Right atrium auricular region (tissue), 2 donors: Measurements from ENCODE around the gene FGD6. TPM values are rescaled to one million over a fixed set of nuclear protein-coding genes. Genes with fewer than 3 reads are reported as not detected.
A peak's percentile ranks its signal among the peaks of the same experiment; 100 is the strongest.

Experiments
- DNase-seq: peaks from one replicate; pipeline ENCODE4 v3.0.0-alpha.2; 2019; ENCODE audit warnings: low spot score
- H3K27ac ChIP-seq, 2 donors: fragments of 200-600 bp; sonication (generic); 1 replicate in 1 of 2; 2 replicates in 1 of 2; pipeline ENCODE4 v1.5.1; 2016 to 2019
- H3K27me3 ChIP-seq, 2 donors: fragments of 200-600 bp; sonication (generic); one replicate each; pipeline versions ENCODE4 v1.5.1 to v1.6.0; 2017 to 2019
- H3K36me3 ChIP-seq: fragments of 200-600 bp; sonication (generic); one replicate; pipeline ENCODE4 v1.5.1; 2016
- H3K4me1 ChIP-seq, 2 donors: fragments of 200-600 bp; sonication (generic); one replicate each; pipeline versions ENCODE4 v1.5.1 to v1.6.0; 2017 to 2019
- H3K4me3 ChIP-seq, 2 donors: fragments of 200-600 bp; sonication (generic); 1 replicate in 1 of 2; 2 replicates in 1 of 2; pipeline ENCODE4 v1.5.1; 2017 to 2019; ENCODE audit warnings: mild to moderate bottlenecking in 1 of 2, moderate library complexity in 1 of 2
- H3K9me3 ChIP-seq, 2 donors: fragments of 200-600 bp; sonication (generic); one replicate each; pipeline ENCODE4 v1.5.1; 2019
- CTCF ChIP-seq, 2 donors: fragments of 200-600 bp; sonication (generic); IDR thresholded peaks; one replicate each; pipeline ENCODE4 v1.5.1; 2019; ENCODE audit warnings: antibody characterized with exemption in 2 of 2
- total RNA-seq, 2 donors: library from RNA; depleted of rRNA; stranded (reverse); fragments of >200 nt; gene quantifications; one replicate each; pipeline ENCODE4 v1.1.0, GENCODE V29; 2016

FGD6 gene
- total RNA-seq, 2 donors from 2014 or later, result 15.8 to 16.9 TPM

GRCh38 chr12:95073698-95074520 lies 143.4 kb downstream of the FGD6 start:
- Histone ChIP-seq H3K27me3 (no peaks in the 10 kb centered on the region), H3K36me3 (no peaks in the 10 kb centered on the region), H3K27ac (peak overlapping the region; percentile 90 to 97), H3K4me1 (peaks cover 0 to 15% of the 10 kb centered on the region in 2 donors), H3K9me3 (no peaks in the 10 kb centered on the region), H3K4me3 (peak overlapping the region; percentile 83 to 100)
- no peak for DNase-seq
- TF ChIP-seq CTCF (IDR thresholded peaks at IDR 0.05), result peak; percentile 84 to 94

- H3K4me3 ChIP-seq, result peak within 1 kb of the TSS; percentile 83 to 100
Measured at GRCh38 chr12:95072900-95073697, 144.2 kb downstream of the FGD6 start, which contains the start of gene NR2C1. Gene NR2C1 (minus strand): TSS chr12:95073618. CDS start chr12:95067384, 6,234 bp downstream.

GRCh38 chr12:95070378-95070777 lies 146.9 kb downstream of the FGD6 start:
- no peaks in the 10 kb centered on the region for H3K9me3 ChIP-seq
- no peak overlapping the region for H3K4me3 ChIP-seq
- no peak for TF ChIP-seq CTCF (IDR thresholded peaks at IDR 0.05)
- DNase-seq, result no peak
- peaks cover 9% of the 10 kb centered on the region for H3K36me3 ChIP-seq
- no peaks in the 10 kb centered on the region for H3K27me3 ChIP-seq
- no peak overlapping the region for H3K27ac ChIP-seq
- H3K4me1 ChIP-seq, result peaks cover 0 to 15% of the 10 kb centered on the region in 2 donors

More at GRCh38 chr12:95072900-95073697, 144.2 kb downstream of the FGD6 start, which contains the start of gene NR2C1:
- peak; percentile 92 for DNase-seq
- Histone ChIP-seq H3K4me1 (peaks cover 0 to 15% of the 10 kb centered on the region in 2 donors), H3K27ac (peak within 1 kb of the TSS; percentile 90 to 97), H3K36me3 (no peaks in the 10 kb centered on the region), H3K27me3 (no peaks in the 10 kb centered on the region), H3K9me3 (no peaks in the 10 kb centered on the region)
- TF ChIP-seq CTCF (IDR thresholded peaks at IDR 0.05), result no peak

GRCh38 chr12:95066091-95066855 lies 151.0 kb downstream of the FGD6 start:
- Histone ChIP-seq H3K4me3 (no peak overlapping the region), H3K27ac (no peak overlapping the region), H3K4me1 (peaks cover 0 to 3% of the 10 kb centered on the region in 2 donors), H3K27me3 (no peaks in the 10 kb centered on the region), H3K9me3 (no peaks in the 10 kb centered on the region), H3K36me3 (peaks cover 31% of the 10 kb centered on the region)
- TF ChIP-seq CTCF (IDR thresholded peaks at IDR 0.05), result no peak
- DNase-seq, result no peak

GRCh38 chr12:95060951-95061350 lies 156.3 kb downstream of the FGD6 start:
- H3K36me3 ChIP-seq, result peaks cover 68% of the 10 kb centered on the region
- no peaks in the 10 kb centered on the region for H3K9me3 ChIP-seq
- no peaks in the 10 kb centered on the region for H3K4me1 ChIP-seq
- H3K27ac ChIP-seq, result no peak overlapping the region
- no peaks in the 10 kb centered on the region for H3K27me3 ChIP-seq
- TF ChIP-seq CTCF (IDR thresholded peaks at IDR 0.05), result no peak
- no peak overlapping the region for H3K4me3 ChIP-seq
- no peak for DNase-seq
